NCI-H1694 (cell line): ENCODE data around the gene LASP1.
A peak's percentile ranks its signal among the peaks of the same experiment; 100 is the strongest.
"Not testable (repeated sequence)": the region's sequence is repeated elsewhere in the genome, so short reads cannot be mapped to it uniquely, and the experiment has no call there.

Source experiments
- DNase-seq: peaks from one replicate; lab custom pipeline; 2025; lab: John Stamatoyannopoulos, UW

LASP1 gene

DNA sequence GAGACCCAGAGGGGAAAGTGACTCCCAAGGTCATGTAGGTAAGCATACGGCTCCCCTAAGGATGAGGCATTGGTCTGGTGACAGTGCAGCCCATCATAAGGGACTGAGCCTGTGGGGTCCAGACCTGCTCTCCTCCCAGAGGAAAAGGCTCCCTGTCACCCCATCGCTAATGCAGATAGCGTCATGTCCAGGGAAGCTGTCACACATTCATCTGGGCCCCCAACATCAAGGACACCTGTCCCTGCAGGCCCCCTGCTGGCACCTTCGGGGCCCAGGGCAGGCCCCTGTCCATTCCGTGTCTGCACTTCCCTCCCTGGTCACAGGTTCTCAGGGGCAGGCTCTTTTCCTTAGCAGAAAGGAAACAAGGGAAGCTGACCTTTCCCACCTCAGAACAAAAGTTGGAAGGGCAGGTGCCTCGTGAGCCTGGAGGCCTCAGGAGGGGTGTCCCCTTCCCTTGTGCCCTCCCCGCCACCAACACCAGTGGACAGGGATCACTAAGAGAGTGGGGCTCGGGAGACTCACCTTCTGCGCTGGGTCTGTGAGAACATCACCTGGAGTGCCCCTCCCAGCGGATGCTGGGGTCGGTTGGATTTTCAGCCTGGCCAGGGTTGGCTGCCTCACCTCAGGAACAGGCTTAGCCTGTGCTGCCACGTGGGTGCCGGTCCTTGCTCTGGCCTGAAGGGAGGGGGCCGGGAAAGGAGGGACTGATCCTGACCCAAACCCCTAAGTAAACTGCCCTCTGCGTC, 38.2 kb downstream of the LASP1 start:
- DNase-seq = no peak

DNA sequence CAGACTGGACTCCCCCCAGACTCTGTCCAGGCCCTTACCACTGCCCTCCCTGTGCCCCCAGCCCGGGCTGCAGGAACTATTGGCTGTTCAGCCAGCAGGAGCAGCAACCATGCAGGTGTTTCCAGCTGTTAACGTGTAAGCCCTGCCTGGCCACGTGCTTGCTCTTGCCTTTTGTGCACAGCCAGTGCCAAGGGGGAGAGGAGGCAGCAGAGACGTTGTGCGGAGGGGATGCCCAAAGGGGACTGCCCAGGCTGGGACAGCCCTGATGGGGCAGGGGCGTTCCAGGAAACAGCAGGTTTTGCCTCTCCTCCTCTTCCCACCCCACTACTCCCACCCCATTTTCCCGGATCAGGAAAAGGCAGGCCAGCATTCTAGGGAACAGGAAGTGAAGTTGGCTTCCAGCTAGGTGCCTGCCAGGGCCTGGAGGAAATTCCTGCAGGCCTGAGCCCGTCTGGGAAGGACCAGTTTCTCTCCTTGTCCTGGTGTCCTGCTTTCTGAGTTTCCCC, 38.9 kb downstream of the LASP1 start:
- DNase-seq = no peak

DNA sequence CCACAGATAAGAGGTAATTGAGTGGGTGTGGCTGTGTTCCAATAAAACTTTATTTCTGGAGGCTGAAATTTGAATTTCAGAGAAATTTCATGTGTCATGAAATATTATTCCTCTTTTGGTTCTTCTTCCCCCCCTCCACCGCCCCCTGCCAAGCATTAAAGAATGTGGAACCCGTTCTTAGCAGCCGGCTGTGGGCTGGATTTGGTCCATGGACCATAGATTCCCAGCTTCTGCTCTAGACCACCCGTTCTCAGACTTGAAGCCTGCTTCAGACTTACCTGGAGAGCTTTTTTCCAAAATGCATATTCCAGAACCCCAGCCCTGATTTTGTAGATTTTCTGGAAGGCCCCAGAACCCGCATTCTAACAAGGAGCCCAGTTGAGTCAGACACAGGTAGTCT, 40.5 kb downstream of the LASP1 start:
- DNase-seq = no peak

DNA sequence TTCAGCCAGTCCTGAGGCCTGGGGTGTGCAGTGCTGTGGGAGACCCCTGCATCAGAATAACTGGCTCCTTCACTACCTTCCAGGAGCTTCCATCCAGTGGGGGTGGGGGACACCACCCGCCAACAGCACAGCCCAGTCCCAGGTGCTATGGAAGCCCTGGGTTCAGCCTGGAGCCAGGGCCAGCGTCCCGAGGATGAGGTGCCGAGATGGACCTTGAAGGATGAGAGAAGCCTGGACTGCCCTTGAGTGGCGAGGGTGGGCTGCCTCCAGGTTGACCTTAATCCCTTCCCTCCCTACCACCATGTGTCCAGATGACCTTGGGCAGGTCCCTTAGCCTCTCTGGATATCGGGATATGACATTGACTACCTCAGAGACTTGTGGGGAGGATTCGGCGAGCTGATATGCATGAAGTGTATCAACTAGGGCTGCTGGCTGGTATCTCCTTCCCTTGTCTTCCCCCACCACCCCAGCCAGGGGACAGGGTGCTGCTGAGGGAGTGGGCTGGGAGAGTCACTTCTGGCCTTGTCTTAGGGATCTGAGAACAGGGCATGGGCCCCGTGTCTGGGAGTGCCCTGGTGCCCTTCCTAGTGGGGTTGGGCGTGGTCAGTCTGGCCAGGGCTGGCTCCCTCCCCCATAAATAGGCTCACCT, 41.3 kb downstream of the LASP1 start:
- DNase-seq = no peak

DNA sequence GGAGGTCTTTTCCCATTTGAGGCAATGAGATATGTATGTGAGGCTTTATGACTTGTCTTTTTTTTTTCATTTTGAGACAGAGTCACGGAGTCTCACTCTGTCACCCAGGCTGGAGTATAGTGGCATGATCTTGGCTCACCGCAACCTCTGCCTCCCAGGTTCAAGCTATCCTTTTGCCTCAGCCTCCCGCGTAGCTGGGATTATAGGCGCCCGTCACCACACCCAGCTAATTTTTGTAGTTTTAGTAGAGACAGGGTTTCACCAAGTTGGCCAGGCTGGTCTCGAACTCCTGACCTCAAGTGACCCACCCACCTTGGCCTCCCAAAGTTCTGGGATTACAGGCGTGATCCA, 41.8 kb downstream of the LASP1 start:
- not testable (repeated sequence) for DNase-seq

DNA sequence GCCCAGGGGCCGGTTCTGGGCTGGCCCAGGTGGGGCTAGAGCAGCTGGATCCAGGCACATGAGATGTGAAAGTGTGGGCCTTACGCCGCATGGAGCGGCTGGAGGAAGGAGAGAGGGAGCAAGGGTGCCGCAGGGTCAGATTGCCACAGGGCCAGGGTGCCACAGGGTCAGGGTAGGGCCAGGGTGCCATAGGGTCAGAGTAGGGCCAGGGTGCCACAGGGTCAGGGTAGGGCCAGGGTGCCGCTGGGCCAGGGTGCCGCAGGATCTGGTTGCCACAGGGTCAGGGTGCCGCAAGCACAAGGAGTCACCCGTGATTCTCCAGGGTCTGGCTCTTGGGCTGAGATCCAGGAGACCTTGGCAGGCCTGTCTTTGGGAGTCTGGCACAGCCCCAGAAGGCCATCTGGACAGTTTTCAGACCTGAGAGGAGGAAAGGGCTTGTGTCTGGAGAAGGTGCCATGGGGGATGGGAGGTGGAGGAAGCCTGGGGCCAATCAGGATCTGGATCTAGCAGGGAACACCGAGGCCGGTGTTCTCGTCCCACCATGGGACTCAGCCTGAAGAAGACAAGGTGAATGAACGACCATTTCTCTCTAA, 42.5 kb downstream of the LASP1 start:
- DNase-seq = no peak

DNA sequence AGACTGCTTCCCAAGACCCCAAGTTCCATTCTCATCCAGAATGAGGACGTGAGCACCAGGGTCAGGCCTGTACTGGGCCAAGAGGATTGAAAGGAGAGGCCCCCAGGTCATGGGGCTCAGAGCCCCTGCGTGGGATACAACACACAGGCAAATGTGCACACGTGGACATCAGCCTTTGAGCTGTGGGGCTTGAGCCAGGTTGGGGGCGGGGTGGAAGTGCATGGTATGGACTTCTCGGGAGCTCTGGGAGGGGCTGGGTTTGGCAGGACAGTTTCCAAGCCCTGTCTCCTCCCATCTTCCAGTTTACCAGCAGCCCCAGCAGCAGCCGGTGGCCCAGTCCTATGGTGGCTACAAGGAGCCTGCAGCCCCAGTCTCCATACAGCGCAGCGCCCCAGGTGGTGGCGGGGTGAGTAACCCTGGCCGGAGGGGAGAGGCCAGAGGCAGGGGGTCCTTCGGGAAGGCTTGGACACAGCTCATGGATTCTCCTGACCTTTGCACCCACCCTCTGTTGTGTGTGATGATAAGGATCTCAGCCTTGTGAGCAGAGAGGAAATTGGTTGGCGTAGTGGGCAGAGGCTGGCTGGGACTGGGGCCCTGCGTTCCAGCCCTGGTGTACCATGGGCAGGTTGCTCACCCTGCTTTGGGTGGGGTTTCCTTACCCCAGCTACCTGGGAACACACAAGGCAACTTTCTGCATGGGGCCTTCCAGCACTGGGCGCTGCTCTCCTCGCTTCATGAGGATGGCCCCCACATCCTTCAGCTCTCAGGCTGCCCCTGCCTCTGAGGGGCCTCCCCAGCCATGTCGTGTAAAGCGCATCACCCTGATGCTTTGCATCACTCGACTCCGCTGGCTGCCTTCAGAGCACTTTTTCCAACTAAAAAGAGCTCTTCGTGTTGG, 45.1 kb downstream of the LASP1 start:
- DNase-seq = no peak

DNA sequence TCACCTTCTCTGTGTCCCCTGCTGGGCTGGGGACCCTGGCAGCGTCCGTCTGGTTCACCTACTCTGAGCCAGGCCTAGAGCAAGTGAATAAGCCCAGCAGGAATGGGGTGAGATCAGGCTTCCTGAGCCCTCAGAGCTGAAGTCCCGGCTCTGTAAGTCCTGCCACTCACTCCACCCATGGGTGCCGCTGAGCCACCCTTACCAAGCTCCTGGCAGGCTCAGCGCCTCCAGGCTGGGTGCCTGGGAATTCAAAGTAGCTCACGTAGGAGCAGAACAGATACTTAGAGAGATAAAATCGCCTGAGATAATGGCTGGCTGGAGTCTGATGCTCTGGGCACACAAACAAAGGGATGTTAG, 45.8 kb downstream of the LASP1 start:
- DNase-seq = no peak

DNA sequence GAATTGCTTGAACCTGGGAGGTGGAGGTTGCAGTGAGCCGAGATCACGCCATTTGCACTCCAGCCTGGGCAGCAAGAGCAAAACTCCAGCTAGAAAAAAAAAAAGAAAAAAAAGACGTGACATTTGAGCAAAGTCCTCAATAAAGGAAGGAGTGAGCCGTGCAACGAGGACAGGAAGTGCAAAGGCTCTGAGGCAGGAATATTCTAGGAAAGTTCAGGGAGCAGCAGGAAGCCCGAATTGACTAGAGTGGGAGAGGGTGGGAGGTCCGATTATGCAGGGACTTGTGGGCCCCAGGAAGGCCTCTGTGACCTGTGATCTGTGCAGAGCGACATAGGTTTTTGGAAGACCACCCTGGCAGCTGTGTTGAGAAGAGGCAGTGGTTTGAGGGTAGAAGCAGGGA, 46.9 kb downstream of the LASP1 start:
- no peak for DNase-seq

DNA sequence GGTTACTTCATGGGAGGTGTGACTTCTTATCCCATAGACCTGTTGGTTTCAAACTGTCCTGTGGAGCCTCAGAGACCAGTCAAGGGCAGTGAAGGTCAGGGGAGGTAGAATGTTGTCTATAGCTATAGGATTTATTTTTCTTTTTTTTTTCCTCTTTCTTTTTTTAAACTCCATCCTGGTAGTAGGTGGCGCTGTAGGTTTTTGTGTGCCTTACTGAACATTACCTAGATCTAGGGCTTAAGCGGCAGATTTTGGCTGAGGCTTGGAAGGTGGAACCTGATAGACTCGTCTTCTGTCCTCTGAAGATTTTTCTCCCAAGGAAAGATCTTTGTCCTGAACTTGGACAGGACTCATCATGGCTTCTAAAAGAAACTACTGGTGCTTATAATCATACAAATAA, 47.4 kb downstream of the LASP1 start:
- DNase-seq = no peak

DNA sequence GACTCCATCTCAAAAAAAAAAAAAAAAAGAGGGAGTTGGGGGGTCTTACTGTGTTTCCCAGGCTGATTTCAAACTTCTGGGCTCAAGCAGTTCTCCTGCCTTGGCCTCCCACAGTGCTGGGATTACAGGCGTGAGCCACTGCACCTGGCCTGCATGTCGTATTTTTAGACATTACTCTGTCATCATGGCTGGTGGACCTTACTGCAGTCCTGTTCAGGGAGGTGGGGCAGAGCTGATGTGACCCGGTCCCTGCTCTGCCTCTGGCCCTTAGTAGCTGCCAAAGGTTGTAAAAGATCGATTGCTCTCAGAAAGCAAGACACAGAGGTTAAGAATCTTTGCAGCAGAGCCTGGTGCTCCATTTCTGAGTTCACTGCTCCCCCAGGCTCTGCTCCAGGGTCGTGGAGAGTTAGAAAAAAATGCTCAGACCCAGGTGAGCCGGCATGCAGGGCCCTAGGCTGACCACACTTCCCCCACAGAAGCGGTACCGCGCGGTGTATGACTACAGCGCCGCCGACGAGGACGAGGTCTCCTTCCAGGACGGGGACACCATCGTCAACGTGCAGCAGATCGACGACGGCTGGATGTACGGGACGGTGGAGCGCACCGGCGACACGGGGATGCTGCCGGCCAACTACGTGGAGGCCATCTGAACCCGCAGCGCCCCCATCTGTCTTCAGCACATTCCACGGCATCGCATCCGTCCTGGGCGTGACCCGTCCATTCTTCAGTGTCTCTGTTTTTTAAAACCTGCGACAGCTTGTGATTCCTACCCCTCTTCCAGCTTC, 48.5 kb downstream of the LASP1 start:
- DNase-seq = no peak

DNA sequence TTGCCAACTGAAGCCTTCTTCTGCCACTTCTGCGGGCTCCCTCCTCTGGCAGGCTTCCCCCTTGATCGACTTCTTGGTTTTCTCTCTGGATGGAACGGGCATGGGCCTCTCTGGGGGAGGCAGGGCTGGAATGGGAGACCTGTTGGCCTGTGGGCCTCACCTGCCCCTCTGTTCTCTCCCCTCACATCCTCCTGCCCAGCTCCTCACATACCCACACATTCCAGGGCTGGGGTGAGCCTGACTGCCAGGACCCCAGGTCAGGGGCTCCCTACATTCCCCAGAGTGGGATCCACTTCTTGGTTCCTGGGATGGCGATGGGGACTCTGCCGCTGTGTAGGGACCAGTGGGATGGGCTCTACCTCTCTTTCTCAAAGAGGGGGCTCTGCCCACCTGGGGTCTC, 49.1 kb downstream of the LASP1 start:
- DNase-seq = no peak

DNA sequence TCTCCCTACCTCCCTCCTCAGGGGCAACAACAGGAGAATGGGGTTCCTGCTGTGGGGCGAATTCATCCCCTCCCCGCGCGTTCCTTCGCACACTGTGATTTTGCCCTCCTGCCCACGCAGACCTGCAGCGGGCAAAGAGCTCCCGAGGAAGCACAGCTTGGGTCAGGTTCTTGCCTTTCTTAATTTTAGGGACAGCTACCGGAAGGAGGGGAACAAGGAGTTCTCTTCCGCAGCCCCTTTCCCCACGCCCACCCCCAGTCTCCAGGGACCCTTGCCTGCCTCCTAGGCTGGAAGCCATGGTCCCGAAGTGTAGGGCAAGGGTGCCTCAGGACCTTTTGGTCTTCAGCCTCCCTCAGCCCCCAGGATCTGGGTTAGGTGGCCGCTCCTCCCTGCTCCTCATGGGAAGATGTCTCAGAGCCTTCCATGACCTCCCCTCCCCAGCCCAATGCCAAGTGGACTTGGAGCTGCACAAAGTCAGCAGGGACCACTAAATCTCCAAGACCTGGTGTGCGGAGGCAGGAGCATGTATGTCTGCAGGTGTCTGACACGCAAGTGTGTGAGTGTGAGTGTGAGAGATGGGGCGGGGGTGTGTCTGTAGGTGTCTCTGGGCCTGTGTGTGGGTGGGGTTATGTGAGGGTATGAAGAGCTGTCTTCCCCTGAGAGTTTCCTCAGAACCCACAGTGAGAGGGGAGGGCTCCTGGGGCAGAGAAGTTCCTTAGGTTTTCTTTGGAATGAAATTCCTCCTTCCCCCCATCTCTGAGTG, 49.6 kb downstream of the LASP1 start:
- DNase-seq = no peak

DNA sequence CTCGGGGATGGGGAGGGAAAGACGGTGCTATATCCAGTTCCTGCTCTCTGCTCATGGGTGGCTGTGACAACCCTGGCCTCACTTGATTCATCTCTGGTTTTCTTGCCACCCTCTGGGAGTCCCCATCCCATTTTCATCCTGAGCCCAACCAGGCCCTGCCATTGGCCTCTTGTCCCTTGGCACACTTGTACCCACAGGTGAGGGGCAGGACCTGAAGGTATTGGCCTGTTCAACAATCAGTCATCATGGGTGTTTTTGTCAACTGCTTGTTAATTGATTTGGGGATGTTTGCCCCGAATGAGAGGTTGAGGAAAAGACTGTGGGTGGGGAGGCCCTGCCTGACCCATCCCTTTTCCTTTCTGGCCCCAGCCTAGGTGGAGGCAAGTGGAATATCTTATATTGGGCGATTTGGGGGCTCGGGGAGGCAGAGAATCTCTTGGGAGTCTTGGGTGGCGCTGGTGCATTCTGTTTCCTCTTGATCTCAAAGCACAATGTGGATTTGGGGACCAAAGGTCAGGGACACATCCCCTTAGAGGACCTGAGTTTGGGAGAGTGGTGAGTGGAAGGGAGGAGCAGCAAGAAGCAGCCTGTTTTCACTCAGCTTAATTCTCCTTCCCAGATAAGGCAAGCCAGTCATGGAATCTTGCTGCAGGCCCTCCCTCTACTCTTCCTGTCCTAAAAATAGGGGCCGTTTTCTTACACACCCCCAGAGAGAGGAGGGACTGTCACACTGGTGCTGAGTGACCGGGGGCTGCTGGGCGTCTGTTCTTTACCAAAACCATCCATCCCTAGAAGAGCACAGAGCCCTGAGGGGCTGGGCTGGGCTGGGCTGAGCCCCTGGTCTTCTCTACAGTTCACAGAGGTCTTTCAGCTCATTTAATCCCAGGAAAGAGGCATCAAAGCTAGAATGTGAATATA, 50.8 kb downstream of the LASP1 start:
- DNase-seq = no peak

DNA sequence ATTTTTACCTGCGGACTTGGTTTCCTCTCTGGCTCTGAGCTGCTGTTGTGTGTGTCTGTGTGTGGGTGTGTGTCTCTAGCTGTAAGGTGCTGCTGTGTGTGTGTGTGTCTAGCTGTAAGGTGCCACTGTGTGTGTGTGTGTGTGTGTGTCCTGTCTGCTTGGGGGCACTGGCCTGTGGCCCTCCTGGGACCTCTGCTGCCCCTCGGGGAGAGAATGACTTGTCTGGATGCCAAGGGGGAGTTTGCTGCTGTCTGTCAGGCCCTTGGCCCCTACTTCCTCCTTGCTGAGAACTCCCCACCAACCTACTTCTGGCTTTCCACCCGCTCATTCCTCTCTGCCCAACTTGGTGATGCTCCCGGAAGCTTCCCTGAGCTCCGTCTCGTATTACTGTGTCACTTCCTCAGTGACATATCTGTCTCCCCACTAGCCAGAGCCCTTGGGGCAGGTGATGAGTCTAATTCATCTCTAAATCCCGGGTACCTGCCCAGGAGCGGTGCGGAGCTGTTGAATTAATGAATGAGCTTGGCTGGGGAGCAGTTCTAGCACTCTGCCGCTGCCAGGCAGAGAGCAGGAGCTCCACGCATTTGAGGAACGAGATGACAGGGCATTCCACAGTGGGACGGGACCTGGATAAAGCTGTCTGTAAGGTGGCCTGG, 52.0 kb downstream of the LASP1 start:
- DNase-seq = no peak

DNA sequence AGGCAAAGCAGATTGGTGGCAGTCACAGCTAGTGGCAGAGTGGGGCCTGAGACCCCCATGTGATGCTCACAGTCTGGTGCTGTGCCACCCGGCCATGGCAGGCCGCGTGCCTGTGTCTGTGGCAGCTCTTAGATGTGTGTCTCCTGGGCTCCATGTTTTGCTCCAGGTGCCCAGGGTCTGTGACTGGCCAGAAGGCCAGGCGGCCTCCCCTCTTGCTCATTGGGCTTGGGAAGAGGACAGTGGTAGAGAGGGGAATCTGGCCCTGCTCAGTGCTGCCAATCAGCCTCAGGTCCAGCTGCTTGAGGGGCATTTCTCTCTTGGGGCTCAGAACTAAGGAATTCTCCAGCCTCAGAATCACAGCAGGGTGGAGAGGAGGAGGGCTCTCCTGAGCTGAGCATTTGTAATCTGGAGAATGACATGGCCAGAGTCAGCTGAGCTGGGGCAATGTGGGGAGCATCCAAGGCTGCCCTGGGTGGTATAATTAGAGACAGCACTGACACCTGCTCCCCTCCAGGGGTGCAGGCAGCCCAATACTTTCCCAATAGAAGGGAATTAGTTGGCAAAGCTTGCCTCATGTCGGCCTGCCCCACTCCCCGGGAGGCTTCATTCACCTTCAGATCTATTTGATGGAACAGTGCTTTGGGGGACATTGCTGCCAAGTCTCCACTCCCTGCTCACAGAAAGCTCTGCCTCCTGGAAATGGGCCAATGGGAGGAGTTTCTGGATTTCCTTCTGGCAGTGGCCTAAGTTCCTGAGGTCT, 52.9 kb downstream of the LASP1 start:
- peak; percentile 11 for DNase-seq

DNA sequence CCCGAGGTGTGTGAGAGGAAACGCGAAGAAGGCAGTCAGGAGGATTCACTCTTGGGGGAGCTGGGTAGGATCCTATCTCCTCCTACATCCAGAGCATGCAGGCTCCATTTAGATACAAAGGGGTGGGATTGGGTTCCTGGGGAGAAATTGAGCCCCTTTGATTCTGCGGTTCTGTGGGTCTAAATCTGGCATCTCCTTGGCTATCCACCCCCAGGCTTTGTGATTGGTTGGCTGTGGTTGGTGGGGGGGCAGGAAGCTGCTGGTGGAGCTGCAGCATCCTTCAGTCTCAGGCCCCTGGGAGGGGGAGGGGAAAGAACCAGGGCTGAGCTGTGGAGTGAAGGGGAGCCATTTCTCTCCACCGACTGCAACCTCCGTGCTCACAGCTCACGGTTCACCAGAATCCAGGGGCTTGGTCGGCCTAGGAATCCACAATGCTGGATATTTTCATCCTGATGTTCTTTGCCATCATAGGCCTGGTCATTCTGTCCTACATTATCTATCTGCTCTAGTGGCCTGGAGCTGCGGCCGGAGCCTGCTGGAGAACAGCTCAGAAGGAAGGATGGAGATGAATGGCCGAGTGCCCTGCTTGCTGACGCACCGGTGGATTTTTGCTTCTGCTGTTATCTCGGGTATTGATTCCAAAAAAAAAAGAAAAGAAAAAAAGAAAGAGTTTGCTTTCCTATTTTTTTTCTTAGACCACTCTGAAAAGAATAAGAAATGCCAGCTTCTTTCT, 55.6 kb downstream of the LASP1 start, which contains the start of gene LASP1NB:
TSS of gene LASP1NB (plus strand) at position 352 of the 733 bp plus-strand sequence.
- DNase-seq = no peak
